CD4-positive, CD25-positive, alpha-beta regulatory T cell (primary cell): Measurements from ENCODE around the gene OCRL. TPM values are rescaled to one million over a fixed set of nuclear protein-coding genes. Genes with fewer than 3 reads are reported as not detected.
"Not testable (repeated sequence)": the region's sequence is repeated elsewhere in the genome, so short reads cannot be mapped to it uniquely, and the experiment has no call there.

Experiments used
- ATAC-seq, 2 donors: fragments of 150-1000 bp; cut with Tn5 transposase; one replicate each; pipeline ENCODE4 v1.10.0; 2021; ENCODE audit warnings: low read depth in 2 of 2, moderate number of reproducible peaks in 2 of 2, moderate library complexity in 1 of 2
- DNase-seq, 3 donors: peaks; one replicate each; pipeline versions ENCODE4 v3.0.0 to v3.0.0-alpha.2; 2012 to 2022; ENCODE audit warnings: mixed read lengths in 1 of 3
- H3K27ac ChIP-seq: one replicate; pipeline ENCODE4 v1.7.0; 2013; ENCODE audit warnings: mild to moderate bottlenecking, low read length; ENCODE audit not compliant: insufficient read depth, poor library complexity, severe bottlenecking
- H3K27me3 ChIP-seq: one replicate; pipeline ENCODE4 v1.7.0; 2013; ENCODE audit warnings: low read length; ENCODE audit not compliant: control insufficient read depth, insufficient read depth
- H3K36me3 ChIP-seq: one replicate; pipeline ENCODE4 v1.7.0; 2013; ENCODE audit warnings: mild to moderate bottlenecking, low read length, moderate library complexity; ENCODE audit not compliant: control insufficient read depth, insufficient read depth
- H3K4me1 ChIP-seq: 2 replicates; pipeline ENCODE4 v1.7.0; 2013; ENCODE audit warnings: mild to moderate bottlenecking, low read length; ENCODE audit not compliant: insufficient read depth, control insufficient read depth, poor library complexity, severe bottlenecking
- H3K4me3 ChIP-seq: one replicate; pipeline ENCODE4 v1.7.0; 2013; ENCODE audit warnings: low read depth, mild to moderate bottlenecking, low read length, moderate library complexity
- H3K9me3 ChIP-seq, 2 experiments: 1 replicate in 1 of 2; 2 replicates in 1 of 2; pipeline ENCODE4 v1.7.0; 2013; ENCODE audit warnings: low read length in 2 of 2, mild to moderate bottlenecking in 1 of 2, moderate library complexity in 1 of 2; ENCODE audit not compliant: control insufficient read depth in 2 of 2
- H3K27ac Mint-ChIP-seq, 3 donors: one replicate each; pipeline ENCODE4 v1.8.0; 2020 to 2022; ENCODE audit warnings: mild to moderate bottlenecking in 3 of 3, mixed read lengths in 3 of 3, moderate library complexity in 2 of 3
- H3K27me3 Mint-ChIP-seq: one replicate; pipeline ENCODE4 v1.8.0; 2022; ENCODE audit warnings: mild to moderate bottlenecking, mixed read lengths
- H3K36me3 Mint-ChIP-seq: one replicate; pipeline ENCODE4 v1.8.0; 2020; ENCODE audit warnings: mixed read lengths
- H3K4me1 Mint-ChIP-seq, 4 donors: one replicate each; pipeline ENCODE4 v1.8.0; 2020 to 2022; ENCODE audit warnings: mixed read lengths in 4 of 4, mild to moderate bottlenecking in 1 of 4
- H3K4me3 Mint-ChIP-seq, 4 donors: one replicate each; pipeline ENCODE4 v1.8.0; 2020 to 2022; ENCODE audit warnings: mild to moderate bottlenecking in 4 of 4, mixed read lengths in 4 of 4, moderate library complexity in 3 of 4
- H3K9me3 Mint-ChIP-seq, 7 donors: one replicate each; pipeline ENCODE4 v1.8.0; 2020 to 2022; ENCODE audit warnings: mixed read lengths in 7 of 7, mild to moderate bottlenecking in 3 of 7, moderate library complexity in 2 of 7
- polyA plus RNA-seq, 4 donors: library from polyadenylated mRNA; unstranded; fragments of 300-500 nt; fragmentation: Illumina TruSeq; gene quantifications; one replicate each; pipeline ENCODE4 v1.2.3, GENCODE V29; 2021
- total RNA-seq: library from RNA; stranded (reverse); gene quantifications from one replicate; pipeline ENCODE4 v1.2.3, GENCODE V29; 2022

The OCRL gene
- total and polyA plus RNA-seq, 5 donors from 2014 or later = 0.05 to 1.4 (median 0.25) TPM

GRCh38 chrX:129544780-129545179 lies 4.7 kb downstream of the OCRL start:
- no peaks in the 10 kb centered on the region for H3K9me3 ChIP-seq
- H3K4me1 ChIP-seq = no peaks in the 10 kb centered on the region
- Mint-ChIP-seq H3K27me3 (peaks cover 4% of the 10 kb centered on the region), H3K4me3 (no peak overlapping the region), H3K27ac (no peak overlapping the region), H3K4me1 (peaks cover 0 to 2% (median 0%) of the 10 kb centered on the region in 4 donors), H3K36me3 (no peaks in the 10 kb centered on the region), H3K9me3 (no peaks in the 10 kb centered on the region)
- H3K27ac ChIP-seq = no peak overlapping the region
- peaks cover 3% of the 10 kb centered on the region for H3K27me3 ChIP-seq
- ATAC-seq (no peak), DNase-seq (no peak)
- no peak overlapping the region for H3K4me3 ChIP-seq
- H3K36me3 ChIP-seq = no peaks in the 10 kb centered on the region

- Histone ChIP-seq H3K27me3 (peaks cover 3% of the 10 kb centered on the region), H3K27ac (no peak overlapping the region), H3K9me3 (no peaks in the 10 kb centered on the region), H3K4me1 (no peaks in the 10 kb centered on the region), H3K4me3 (no peak overlapping the region), H3K36me3 (no peaks in the 10 kb centered on the region)
- Mint-ChIP-seq H3K4me3 (no peak overlapping the region), H3K9me3 (no peaks in the 10 kb centered on the region), H3K4me1 (peaks cover 0 to 2% (median 0%) of the 10 kb centered on the region in 4 donors), H3K36me3 (no peaks in the 10 kb centered on the region), H3K27me3 (peaks cover 4% of the 10 kb centered on the region), H3K27ac (no peak overlapping the region)
- DNase-seq (no peak), ATAC-seq (no peak)
Observed at GRCh38 chrX:129545408-129545807, 5.3 kb downstream of the OCRL start.

- H3K36me3 ChIP-seq = no peaks in the 10 kb centered on the region
- ATAC-seq (no peak), DNase-seq (no peak)
- no peaks in the 10 kb centered on the region for H3K4me1 Mint-ChIP-seq
- H3K27me3 ChIP-seq = no peaks in the 10 kb centered on the region
- no peaks in the 10 kb centered on the region for H3K9me3 Mint-ChIP-seq
- H3K27me3 Mint-ChIP-seq = peaks cover 5% of the 10 kb centered on the region
- no peaks in the 10 kb centered on the region for H3K4me1 ChIP-seq
- no peak overlapping the region for H3K4me3 Mint-ChIP-seq
- H3K36me3 Mint-ChIP-seq = no peaks in the 10 kb centered on the region
- H3K27ac ChIP-seq = no peak overlapping the region
- no peaks in the 10 kb centered on the region for H3K9me3 ChIP-seq
- H3K4me3 ChIP-seq = no peak overlapping the region
- H3K27ac Mint-ChIP-seq = no peak overlapping the region
Observed at GRCh38 chrX:129549124-129549523, 9.1 kb downstream of the OCRL start.

GRCh38 chrX:129553619-129554288 lies 13.7 kb downstream of the OCRL start:
- Mint-ChIP-seq H3K27ac (no peak overlapping the region), H3K9me3 (no peaks in the 10 kb centered on the region), H3K4me3 (no peak overlapping the region), H3K4me1 (no peaks in the 10 kb centered on the region), H3K27me3 (peaks cover 5% of the 10 kb centered on the region), H3K36me3 (no peaks in the 10 kb centered on the region)
- H3K4me3 ChIP-seq = no peak overlapping the region
- no peaks in the 10 kb centered on the region for H3K27me3 ChIP-seq
- no peak for DNase-seq
- H3K4me1 ChIP-seq = no peaks in the 10 kb centered on the region
- no peaks in the 10 kb centered on the region for H3K36me3 ChIP-seq
- no peaks in the 10 kb centered on the region for H3K9me3 ChIP-seq
- ATAC-seq = no peak
- H3K27ac ChIP-seq = no peak overlapping the region

GRCh38 chrX:129554816-129555215 lies 14.8 kb downstream of the OCRL start:
- H3K4me3 ChIP-seq, H3K9me3 Mint-ChIP-seq, H3K27ac Mint-ChIP-seq, H3K36me3 Mint-ChIP-seq, H3K27me3 Mint-ChIP-seq, ATAC-seq, DNase-seq, H3K36me3 ChIP-seq, H3K27me3 ChIP-seq, H3K27ac ChIP-seq, H3K9me3 ChIP-seq, H3K4me3 Mint-ChIP-seq, H3K4me1 Mint-ChIP-seq, H3K4me1 ChIP-seq: not testable (repeated sequence)

GRCh38 chrX:129556806-129557315 lies 16.8 kb downstream of the OCRL start:
- no peaks in the 10 kb centered on the region for H3K4me1 Mint-ChIP-seq
- Histone ChIP-seq H3K36me3 (no peaks in the 10 kb centered on the region), H3K27me3 (no peaks in the 10 kb centered on the region), H3K4me3 (no peak overlapping the region), H3K27ac (no peak overlapping the region), H3K4me1 (no peaks in the 10 kb centered on the region), H3K9me3 (no peaks in the 10 kb centered on the region)
- H3K9me3 Mint-ChIP-seq = no peaks in the 10 kb centered on the region
- ATAC-seq (no peak), DNase-seq (no peak)
- H3K4me3 Mint-ChIP-seq = no peak overlapping the region
- H3K27me3 Mint-ChIP-seq = peaks cover 7% of the 10 kb centered on the region
- H3K27ac Mint-ChIP-seq = no peak overlapping the region
- no peaks in the 10 kb centered on the region for H3K36me3 Mint-ChIP-seq

- no peaks in the 10 kb centered on the region for H3K9me3 ChIP-seq
- H3K4me3 Mint-ChIP-seq = no peak overlapping the region
- ATAC-seq (no peak), DNase-seq (no peak)
- no peaks in the 10 kb centered on the region for H3K27me3 ChIP-seq
- no peak overlapping the region for H3K27ac Mint-ChIP-seq
- H3K4me3 ChIP-seq = no peak overlapping the region
- no peaks in the 10 kb centered on the region for H3K9me3 Mint-ChIP-seq
- H3K36me3 ChIP-seq = no peaks in the 10 kb centered on the region
- peaks cover 7% of the 10 kb centered on the region for H3K36me3 Mint-ChIP-seq
- no peaks in the 10 kb centered on the region for H3K4me1 ChIP-seq
- no peak overlapping the region for H3K27ac ChIP-seq
- peaks cover 4% of the 10 kb centered on the region for H3K27me3 Mint-ChIP-seq
- no peaks in the 10 kb centered on the region for H3K4me1 Mint-ChIP-seq
Observed at GRCh38 chrX:129557844-129558480, 17.9 kb downstream of the OCRL start.

GRCh38 chrX:129559783-129560182 lies 19.7 kb downstream of the OCRL start:
- Mint-ChIP-seq H3K27ac (no peak overlapping the region), H3K36me3 (peaks cover 10% of the 10 kb centered on the region), H3K27me3 (peaks cover 4% of the 10 kb centered on the region), H3K4me1 (no peaks in the 10 kb centered on the region), H3K4me3 (no peak overlapping the region), H3K9me3 (no peaks in the 10 kb centered on the region)
- Histone ChIP-seq H3K27me3 (no peaks in the 10 kb centered on the region), H3K36me3 (no peaks in the 10 kb centered on the region), H3K4me1 (no peaks in the 10 kb centered on the region), H3K4me3 (no peak overlapping the region), H3K9me3 (no peaks in the 10 kb centered on the region), H3K27ac (no peak overlapping the region)
- ATAC-seq = no peak
- no peak for DNase-seq
